Measurements from ENCODE around the gene KCNAB1.

KCNAB1 gene

GRCh38 chr3:156413293-156413892 is 293.0 kb downstream of the KCNAB1 start:
- no peak for DNase-seq

- no peak for DNase-seq
Observed at GRCh38 chr3:156416846-156417558, 296.6 kb downstream of the KCNAB1 start.

DNA sequence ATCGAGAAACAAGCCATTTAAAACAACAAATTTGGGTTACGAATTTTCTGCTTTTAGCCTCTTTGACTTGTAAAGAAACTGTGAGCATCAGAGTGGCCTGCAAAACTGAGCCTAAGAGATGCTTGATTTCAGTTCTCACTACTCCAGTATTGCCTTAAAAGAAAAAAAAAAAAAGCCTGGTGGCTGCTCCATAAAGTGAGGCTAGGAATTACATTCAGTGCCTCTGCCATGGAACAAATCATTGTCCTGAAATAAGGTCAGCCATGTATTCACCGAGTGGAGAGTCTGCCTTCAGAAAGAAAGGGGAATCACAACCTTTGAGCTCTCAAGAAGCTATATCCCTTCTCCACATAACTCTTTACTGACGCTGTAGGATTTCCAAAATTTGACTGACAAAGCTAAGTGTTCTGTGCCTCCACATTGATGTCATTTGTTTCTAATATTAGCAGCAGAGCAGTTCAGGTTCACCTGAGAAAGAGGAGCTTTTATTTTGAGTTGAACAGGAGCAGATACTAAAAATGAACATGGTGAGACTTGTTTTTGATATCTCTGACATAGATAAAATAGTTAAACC is 297.3 kb downstream of the KCNAB1 start:
- DNase-seq: no peak

DNA sequence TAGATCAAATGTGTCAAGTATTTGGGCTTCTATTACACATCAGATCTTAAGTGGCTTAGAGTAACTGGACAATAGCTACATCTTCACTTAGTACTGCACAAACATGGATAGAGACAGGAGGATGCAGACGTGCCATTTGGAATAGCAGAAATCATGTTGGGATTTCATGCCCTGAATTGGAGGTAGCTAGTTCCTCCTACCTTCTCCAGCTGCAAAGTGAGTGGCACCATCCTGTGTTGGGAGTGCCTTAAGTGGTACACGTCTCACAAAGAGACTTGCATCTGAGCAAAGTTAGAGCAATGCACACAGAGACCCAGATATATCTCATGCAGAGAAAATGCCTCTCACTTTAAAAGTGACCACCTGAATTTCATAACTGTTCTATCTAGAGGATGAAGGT is 298.1 kb downstream of the KCNAB1 start:
- DNase-seq: no peak

GRCh38 chr3:156421534-156421933 is 301.2 kb downstream of the KCNAB1 start:
- no peak for DNase-seq

DNA sequence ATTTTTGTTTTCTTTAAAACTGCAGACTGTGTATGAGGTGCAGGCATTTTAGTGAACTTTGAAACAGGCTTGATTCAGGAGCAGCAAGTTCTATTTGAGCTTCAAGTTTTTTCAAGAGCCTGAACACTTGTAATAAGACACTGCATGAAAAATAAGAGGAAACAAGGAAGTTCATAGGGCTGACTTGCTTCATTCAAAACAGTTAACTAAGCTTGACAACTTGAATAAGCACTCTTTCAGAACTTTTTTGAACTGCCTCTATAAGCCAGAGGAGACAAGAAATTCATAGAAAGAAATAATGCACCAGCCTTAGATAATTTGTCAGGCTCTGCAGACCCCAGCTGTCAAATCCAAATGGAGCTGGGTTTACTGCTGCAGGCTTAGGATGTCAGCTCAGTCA is 304.4 kb downstream of the KCNAB1 start:
- DNase-seq: peak in 1 of 4 experiments; percentile 5

GRCh38 chr3:156425651-156426050 is 305.3 kb downstream of the KCNAB1 start:
- no peak for DNase-seq

DNA sequence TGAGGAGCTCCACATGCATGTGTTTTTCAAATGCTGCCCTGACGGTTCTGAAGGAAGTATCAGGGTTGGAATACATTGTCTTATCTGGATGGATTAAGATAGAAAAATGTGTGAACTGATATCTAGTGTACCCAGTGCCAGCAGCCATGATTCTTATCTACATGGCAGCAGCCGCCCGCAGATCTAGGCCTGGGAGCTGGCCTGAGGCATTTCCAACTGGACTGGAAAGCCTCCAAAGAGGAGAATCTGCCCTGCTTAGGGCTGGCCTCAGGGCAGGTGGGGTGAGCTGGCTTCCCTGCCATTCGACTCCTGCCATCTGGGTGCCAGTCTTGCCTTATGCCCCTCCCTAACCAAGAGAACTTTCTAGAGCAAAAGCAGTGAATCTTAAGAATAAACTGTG is 308.7 kb downstream of the KCNAB1 start:
- no peak for DNase-seq

DNA sequence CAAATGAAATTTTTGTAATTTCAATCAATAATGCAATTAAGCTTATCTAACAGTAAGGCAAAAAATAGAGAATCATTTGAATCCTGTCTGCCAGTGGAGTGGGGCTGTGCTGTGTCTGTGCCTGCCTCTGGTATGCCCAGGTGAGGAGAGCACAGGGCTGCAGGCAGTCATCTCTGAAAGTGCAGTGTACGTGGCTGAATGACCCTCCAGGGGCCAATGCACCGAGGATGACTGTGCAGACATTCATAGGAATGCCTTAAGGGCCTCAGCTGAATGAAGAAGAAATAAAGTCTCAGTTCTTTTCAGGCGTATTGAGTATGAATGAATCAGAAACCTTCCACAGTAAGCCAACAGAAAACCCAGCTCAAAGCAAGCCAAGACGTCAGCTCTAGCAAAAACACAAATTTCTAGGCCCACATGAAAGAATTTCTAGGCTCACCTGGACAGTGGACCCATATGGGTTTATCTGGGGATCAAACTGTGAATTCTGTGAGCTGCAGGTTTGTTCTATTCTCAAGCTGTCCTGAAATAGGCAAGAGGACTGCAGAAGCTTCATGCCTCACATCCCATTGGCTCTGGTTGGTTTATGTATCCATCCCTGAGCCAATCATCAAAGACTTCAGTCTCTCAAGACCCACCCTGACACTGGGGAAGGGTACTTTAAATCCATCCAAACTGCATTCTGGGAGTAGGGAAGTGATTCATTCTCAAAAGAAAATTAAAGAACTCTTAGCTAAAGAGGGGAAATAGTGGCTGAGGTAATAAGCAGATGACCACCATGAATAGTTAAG is 311.2 kb downstream of the KCNAB1 start:
- no peak for DNase-seq

DNA sequence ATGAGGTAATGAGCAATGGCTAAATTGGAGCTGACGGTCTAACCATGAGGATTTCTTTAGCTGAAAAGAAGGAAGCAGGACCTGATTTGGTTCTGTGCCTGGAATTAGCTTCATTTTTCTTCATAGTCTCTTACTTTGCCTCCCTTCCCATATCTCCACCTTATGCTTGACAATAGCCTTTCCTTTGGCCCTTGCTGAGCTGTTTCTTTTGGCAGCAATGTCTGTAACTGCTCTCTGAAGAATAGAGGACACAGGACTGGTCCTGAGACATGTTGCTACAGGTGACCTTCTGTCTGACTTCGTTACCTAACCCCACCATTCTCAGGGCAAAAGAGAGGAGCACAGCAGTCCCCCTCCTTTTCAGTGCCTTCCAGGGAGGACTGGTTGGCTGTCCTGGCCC is 312.2 kb downstream of the KCNAB1 start:
- DNase-seq: no peak

DNA sequence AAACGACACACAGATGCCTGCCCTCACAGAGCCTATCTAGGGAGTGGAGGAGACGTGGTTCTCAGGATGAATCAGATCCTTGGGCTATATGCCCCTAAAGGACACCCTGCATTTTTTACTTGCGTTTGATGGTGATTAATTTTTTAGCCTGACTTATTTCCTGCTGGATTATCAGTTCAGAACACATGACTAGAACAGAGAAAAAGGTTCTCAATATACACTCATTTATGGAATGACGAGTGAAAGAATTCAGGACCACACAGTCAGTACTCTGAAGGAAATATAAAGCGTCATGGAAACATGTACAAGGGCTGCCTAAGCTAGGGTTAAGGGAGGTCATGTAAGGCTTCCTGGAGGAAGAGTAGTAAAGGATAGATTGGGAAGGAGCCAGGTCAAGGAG is 312.8 kb downstream of the KCNAB1 start:
- DNase-seq: no peak

- no peak for DNase-seq
Observed at GRCh38 chr3:156433910-156434309, 313.5 kb downstream of the KCNAB1 start.

GRCh38 chr3:156434921-156435320 is 314.5 kb downstream of the KCNAB1 start:
- no peak for DNase-seq

DNA sequence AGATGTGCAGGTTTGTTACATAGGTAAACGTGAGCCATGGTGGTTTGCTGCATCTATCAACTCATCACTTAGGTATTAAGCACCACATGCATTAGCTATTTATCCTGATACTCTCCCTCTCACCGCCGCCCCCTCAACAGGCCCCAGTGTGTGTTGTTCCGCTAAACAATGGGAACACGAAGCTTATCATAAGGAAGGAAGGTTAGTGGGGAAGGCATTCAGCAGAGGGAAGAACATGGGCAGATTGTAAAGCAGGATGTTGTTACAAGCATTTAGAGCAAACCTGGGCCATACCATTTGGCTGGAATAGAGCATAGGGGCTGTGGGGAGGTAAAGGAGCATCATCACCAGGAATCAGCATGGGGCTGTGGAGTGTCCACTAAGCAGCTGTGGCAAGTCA is 322.7 kb downstream of the KCNAB1 start:
- no peak for DNase-seq

DNA sequence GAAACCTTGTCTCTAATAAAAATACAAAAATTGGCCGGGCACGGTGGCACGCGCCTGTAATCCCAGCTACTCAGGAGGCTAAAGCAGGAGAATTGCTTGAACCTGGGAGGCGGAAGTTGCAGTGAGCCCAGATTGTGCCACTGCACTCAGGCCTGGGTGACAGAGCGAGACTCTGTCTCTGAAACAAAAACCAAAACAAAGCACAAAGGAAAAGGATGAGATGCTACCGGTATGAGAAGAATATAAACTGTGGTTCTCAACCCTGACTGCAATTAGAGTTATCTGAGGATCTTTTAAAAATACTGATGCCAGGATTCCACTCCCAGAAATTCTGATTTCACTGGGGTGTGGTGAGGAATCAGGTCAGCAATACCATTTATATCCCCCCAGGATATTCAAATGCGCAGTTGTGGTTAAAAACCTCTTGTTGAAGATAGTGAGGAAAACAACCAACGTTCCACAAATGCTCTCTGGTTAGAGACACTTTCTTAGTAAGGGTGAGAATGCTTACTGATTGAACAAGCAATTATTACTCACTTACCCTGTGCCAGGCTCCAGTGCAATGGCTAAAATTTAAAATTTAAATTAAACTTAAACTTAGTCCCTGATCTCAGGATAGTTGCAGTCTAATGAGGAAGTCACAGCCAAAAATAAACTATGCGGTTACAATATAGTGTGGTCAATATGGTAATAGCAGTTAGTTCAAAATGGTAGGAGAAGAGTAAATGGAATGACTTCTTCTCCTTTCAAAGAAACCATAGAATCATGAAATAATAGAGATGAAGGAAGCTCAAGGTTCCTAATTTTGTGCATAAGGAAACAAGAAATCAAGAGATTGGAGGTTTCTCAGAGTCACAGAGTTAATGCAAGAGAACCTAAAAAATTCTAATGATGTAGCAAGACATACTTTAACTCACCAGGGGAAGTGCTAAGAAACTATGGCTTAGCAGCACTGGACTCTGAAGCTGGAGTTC is 325.0 kb downstream of the KCNAB1 start:
- DNase-seq: peak; percentile 12 to 62 (median 42)

GRCh38 chr3:156448300-156448699 is 327.9 kb downstream of the KCNAB1 start:
- peak in 3 of 4 experiments; percentile 20 to 25 (median 25) for DNase-seq

DNA sequence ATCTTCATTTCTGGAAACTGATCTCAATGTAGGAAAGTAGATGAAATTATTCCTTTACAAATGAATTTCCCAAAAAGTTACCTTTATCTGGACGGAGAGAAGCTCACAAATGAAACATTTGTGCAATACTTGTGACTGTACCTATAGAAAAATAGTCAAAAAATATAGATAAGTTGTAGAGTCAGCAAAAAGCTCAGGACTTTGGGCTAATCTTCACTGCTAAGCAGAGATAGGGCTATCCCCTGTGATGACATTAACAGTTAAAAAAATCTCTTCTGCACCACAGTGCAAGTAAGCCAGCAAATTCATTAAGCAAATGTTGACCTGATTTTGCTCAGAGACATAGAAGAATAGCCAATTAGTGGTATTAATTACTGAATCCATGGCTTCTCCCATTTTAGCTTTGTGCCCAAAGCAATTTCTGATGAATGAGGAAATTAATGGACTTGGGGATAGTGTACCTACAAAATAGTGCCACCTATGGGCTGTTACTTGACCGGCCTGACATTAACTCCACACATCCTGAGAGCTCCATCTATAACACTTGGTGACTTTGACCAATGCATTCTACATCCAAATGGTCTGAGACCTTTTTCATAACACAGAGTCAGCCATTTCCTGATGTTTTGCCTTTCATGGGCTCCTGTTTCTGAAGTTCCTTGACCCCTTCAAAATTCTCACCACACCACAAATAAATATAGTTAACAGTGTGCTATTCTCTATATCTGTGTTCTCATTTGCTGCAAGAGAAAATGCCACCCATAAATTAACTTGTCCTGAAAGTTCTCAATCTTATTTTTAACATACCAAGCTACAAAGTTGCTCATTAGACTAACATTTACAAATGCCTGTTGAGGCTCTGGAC is 329.6 kb downstream of the KCNAB1 start:
- DNase-seq: peak; percentile 22 to 44 (median 40)

DNA sequence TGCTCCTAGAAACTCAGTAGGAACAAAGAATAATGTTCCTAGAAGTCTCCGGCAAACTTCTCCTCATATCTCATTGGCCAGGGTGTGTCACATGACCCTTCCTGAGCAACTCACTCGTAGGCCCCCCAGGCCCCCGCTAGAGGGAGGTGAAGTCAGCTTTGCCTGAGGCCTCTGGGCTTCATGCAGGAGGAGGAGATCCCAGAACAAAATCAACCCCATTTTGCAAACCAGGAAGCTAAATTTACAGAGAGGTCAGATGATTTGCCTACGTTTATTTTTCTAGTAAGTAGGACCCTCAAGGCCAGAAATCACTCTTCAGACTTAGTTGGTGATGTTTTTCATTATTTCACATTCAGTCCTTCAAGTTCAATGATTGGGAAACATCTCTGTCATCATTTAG is 335.5 kb downstream of the KCNAB1 start:
- DNase-seq: no peak

DNA sequence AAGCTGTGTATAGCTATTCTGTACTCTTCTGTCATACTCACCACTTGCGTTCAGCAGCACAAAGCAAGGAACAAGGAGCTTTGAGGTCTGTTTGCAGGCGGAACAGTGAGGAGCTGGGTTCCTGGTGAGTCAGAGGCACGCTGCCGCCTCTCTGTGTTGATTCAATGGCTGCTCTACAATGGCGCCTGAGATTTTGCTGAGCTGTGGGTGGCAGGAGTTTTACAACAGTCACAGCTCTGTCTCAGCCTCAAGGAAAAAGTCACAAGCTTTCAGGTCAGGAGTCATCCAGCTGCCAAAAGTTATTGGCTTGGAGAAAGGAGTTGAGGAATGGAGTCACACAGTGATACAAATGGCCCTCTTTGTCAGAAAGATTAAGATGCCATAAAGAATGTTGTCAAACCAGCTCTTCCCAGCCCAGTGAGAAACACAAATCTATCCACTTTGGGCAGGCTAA is 336.4 kb downstream of the KCNAB1 start:
- DNase-seq: peak; percentile 26 to 46 (median 38)

DNA sequence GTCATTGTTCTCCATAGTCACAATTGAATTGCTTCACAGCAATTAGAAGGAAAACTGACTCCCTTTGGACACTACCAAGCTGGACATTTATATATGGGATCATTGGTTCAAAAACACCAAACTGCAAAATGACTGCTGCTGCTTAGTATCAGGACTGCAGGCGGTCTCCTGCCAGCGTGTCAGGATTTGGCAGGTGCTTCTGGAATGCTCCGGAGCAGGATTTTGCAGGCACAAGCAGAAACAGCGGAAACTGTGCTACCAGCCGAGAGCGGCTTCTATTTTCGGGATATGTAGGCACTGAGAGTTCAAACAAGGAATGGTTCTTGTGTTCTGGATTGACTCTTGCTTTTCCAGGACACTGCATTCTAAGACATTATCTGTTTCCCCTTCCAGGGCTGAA is 339.1 kb downstream of the KCNAB1 start:
- no peak for DNase-seq

DNA sequence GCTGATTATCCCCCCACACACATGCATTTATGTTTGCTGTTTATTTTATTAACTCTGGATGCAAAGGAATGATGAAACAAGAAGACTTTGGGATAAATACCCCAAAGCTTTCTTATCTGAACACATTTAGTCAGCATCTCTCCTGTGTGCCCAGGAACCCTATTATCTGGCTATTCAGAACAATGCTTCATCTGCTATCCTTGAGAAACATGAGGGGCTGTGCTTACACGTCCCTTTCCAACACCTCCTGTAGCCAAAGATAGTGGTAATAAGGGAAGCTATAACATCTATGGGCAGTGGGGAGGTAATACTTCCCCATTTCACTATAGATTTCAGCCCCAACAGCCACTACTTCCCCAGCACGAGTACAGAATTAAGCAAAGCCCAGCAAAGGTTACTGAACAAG is 339.8 kb downstream of the KCNAB1 start:
- peak; percentile 29 to 67 (median 60) for DNase-seq

Data from suppressor macrophage (primary cell).